A673 (cell line): ENCODE data around the gene PGLYRP3. TPM values are rescaled to one million over a fixed set of nuclear protein-coding genes. Genes with fewer than 3 reads are reported as not detected.

Experiments used
- BruUV-seq: library from RNA; stranded (reverse); fragments of 400-500 nt; replicated peaks from 2 replicates; lab custom pipeline; 2021; lab: Mats Ljungman, UMichigan
- CTCF ChIA-PET: fragments of 300-600 bp; sonication (Branson Sonifier 250); formaldehyde crosslinking; loops from one replicate; lab custom pipeline; 2022; ENCODE audit warnings: antibody characterized with exemption; lab: Charles Lee
- POLR2A ChIA-PET: fragments of 300-600 bp; sonication (Branson Sonifier 250); formaldehyde crosslinking; loops from one replicate; lab custom pipeline; 2022; ENCODE audit warnings: antibody characterized with exemption; ENCODE audit not compliant: low non-redundant PET; lab: Charles Lee
- DNase-seq: peaks from one replicate; pipeline ENCODE4 v3.0.0-alpha.2; 2015; ENCODE audit warnings: low spot score
- H3K27ac ChIP-seq: fragments of 200-600 bp; sonication (generic); 2 replicates; pipeline ENCODE4 v1.5.1; 2016; ENCODE audit warnings: mixed run types, low read depth, mild to moderate bottlenecking, mixed read lengths, antibody characterized with exemption, low read length; ENCODE audit not compliant: poor library complexity, severe bottlenecking
- H3K27me3 ChIP-seq: fragments of 200-600 bp; sonication (generic); replicated peaks from 2 replicates; pipeline ENCODE4 v1.6.1; 2017; ENCODE audit warnings: mixed run types, low read depth, mild to moderate bottlenecking, mixed read lengths, antibody characterized with exemption, low read length; ENCODE audit not compliant: insufficient read depth, poor library complexity
- H3K36me3 ChIP-seq: fragments of 200-600 bp; sonication (generic); 2 replicates; pipeline ENCODE4 v1.6.1; 2016; ENCODE audit warnings: mixed run types, mild to moderate bottlenecking, mixed read lengths, antibody characterized with exemption, low read length; ENCODE audit not compliant: insufficient read depth, poor library complexity, severe bottlenecking
- H3K4me1 ChIP-seq: fragments of 200-600 bp; sonication (generic); 2 replicates; pipeline ENCODE4 v1.6.1; 2017; ENCODE audit warnings: mixed run types, mild to moderate bottlenecking, mixed read lengths, antibody characterized with exemption, low read length; ENCODE audit not compliant: insufficient read depth, poor library complexity, severe bottlenecking
- H3K4me3 ChIP-seq: fragments of 200-600 bp; sonication (generic); 2 replicates; pipeline ENCODE4 v1.5.1; 2016; ENCODE audit warnings: low read depth, mixed run types, mild to moderate bottlenecking, mixed read lengths, low read length; ENCODE audit not compliant: poor library complexity, severe bottlenecking
- H3K9me3 ChIP-seq: fragments of 200-600 bp; sonication (generic); 2 replicates; pipeline ENCODE4 v1.6.1; 2016; ENCODE audit warnings: mixed run types, low read depth, mild to moderate bottlenecking, mixed read lengths, antibody characterized with exemption, low read length; ENCODE audit not compliant: poor library complexity, severe bottlenecking
- CTCF ChIP-seq: fragments of 300-800, 200-600 bp; sonication (generic); conservative IDR thresholded peaks from 2 replicates; pipeline ENCODE4 v1.5.1; 2017; ENCODE audit warnings: low read depth, mild to moderate bottlenecking, antibody characterized with exemption, low read length, moderate library complexity, mixed read lengths
- EZH2 ChIP-seq: fragments of 200-600 bp; sonication (generic); IDR thresholded peaks from 2 replicates; pipeline ENCODE4 v1.6.1; 2017; ENCODE audit warnings: borderline replicate concordance, low read depth, mild to moderate bottlenecking, mixed read lengths, antibody characterized with exemption, low read length; ENCODE audit not compliant: poor library complexity, severe bottlenecking
- intact Hi-C: fragments of 100-400 bp; cut with micrococcal nuclease; formaldehyde crosslinking; loops from one replicate; pipeline ENCODE4 v1.10.0; 2022; ENCODE audit not compliant: unreplicated experiment
- total RNA-seq: library from RNA; stranded (reverse); gene quantifications from 2 replicates; pipeline ENCODE4 v1.2.3, GENCODE V29; 2021

The PGLYRP3 gene
- total RNA-seq, 1 experiment from 2014 or later = not detected

DNA sequence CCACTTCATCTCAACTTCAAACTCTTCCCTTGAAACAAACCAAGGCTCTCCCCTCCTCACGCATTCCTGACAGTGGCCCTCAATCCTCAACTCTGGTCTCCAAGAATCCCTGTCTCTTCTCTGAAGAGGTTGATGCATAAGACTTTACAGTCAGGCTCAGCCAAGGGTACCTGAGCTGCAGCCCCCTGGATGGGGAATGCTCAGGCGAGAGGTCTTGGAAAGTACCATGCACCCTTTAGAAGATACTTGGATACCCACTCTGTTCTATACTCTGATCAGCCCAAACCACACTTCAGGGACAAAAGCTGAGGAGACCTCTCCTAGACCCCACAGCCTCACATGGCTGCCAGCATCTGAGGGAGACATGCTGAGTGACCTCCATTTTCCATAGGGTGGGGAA, 536 bp upstream of the PGLYRP3 start:
- Histone ChIP-seq H3K36me3 (no peaks in the 10 kb centered on the region), H3K4me1 (no peaks in the 10 kb centered on the region), H3K4me3 (no peak overlapping the region), H3K27me3 (no peaks in the 10 kb centered on the region), H3K27ac (no peak overlapping the region), H3K9me3 (no peaks in the 10 kb centered on the region)
- intact Hi-C loops = no loop called here
- DNase-seq = no peak
- POLR2A ChIA-PET = no interaction called here
- BruUV-seq = no TSS peak
- CTCF ChIA-PET = no interaction called here
- TF ChIP-seq EZH2 = no peak
- TF ChIP-seq CTCF = no peak

- H3K36me3 ChIP-seq = no peaks in the 10 kb centered on the region
- TF ChIP-seq EZH2 = no peak
- no peak for TF ChIP-seq CTCF
- intact Hi-C loops = no loop called here
- POLR2A ChIA-PET = no interaction called here
- no peak overlapping the region for H3K4me3 ChIP-seq
- H3K27me3 ChIP-seq = peaks cover 10% of the 10 kb centered on the region
- no peaks in the 10 kb centered on the region for H3K4me1 ChIP-seq
- no peaks in the 10 kb centered on the region for H3K9me3 ChIP-seq
- no peak for DNase-seq
- CTCF ChIA-PET = no interaction called here
- no peak overlapping the region for H3K27ac ChIP-seq
- BruUV-seq = no TSS peak
Observed at GRCh38 chr1:153310526-153310925, 2.2 kb downstream of the PGLYRP3 start.

DNA sequence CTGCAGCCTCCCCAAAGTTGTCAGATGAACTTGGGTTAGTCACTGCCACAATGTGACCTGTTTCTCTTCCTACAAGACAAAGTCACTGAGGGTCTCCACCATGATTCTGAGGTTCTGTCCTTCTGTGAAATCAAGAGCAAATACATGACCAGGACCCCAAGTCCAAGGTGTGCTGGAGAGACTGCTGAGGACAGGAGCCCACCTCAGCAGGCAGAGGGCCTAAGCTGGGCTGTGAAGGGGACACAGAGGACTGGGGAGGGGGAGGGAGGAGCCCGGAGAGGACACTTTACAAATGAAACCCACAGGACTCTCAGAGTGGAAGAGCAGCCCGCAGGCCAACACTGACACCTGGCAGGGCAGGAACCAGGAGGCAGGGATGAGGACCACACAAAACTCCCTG, 3.3 kb downstream of the PGLYRP3 start:
- CTCF ChIA-PET = no interaction called here
- H3K4me3 ChIP-seq = no peak overlapping the region
- no peaks in the 10 kb centered on the region for H3K9me3 ChIP-seq
- peaks cover 21% of the 10 kb centered on the region for H3K27me3 ChIP-seq
- POLR2A ChIA-PET = no interaction called here
- no peak for DNase-seq
- no TSS peak for BruUV-seq
- H3K27ac ChIP-seq = no peak overlapping the region
- no peaks in the 10 kb centered on the region for H3K4me1 ChIP-seq
- intact Hi-C loops = no loop called here
- TF ChIP-seq EZH2 (no peak), CTCF (no peak)
- H3K36me3 ChIP-seq = no peaks in the 10 kb centered on the region
